Measurements from ENCODE around the gene PILRB.
"Not testable (repeated sequence)": the region's sequence is repeated elsewhere in the genome, so short reads cannot be mapped to it uniquely, and the experiment has no call there.

The PILRB gene

GRCh38 chr7:100353685-100354330, 4.1 kb upstream of the PILRB start:
- no peak for FAIRE-seq

DNA sequence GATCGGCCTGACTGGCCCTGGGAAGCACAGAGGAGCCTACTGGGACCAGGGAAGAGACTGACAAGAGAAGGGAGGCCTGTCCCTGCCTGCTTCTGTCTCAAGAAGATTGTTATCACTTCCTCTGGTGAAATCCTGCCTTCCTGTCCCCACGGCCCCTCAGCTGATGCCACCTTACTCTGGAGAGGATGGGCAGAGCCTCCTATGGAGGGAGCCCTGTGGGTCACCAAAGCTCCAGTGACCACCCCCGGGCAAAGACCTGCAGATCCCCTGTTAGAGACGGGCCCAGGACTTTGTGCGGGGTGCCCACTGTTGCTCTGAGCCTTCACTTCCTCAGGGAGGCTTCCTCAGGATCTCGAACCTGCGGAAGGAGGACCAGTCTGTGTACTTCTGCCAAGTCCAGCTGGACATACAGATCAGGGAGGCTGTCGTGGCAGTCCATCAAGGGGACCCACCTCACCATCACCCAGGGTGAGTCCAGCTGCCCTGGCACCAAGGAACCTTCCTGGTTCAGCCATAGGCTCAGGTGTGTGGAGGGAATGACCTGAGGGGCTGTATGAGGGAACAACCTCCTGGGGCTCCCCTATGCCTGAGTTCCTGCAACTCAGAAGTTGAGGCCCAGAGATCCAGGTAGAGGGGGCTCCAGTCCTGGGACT, 1.4 kb upstream of the PILRB start:
- FAIRE-seq (no peak), DNase-seq (ENCODE audit: insufficient read length, low spot score) (no peak)

More at GRCh38 chr7:100353685-100354330, 4.1 kb upstream of the PILRB start:
- no peak for DNase-seq (ENCODE audit: insufficient read length, low spot score)

GRCh38 chr7:100357131-100357561, 771 bp upstream of the PILRB start:
- DNase-seq (ENCODE audit: insufficient read length, low spot score) (no peak), FAIRE-seq (no peak)

DNA sequence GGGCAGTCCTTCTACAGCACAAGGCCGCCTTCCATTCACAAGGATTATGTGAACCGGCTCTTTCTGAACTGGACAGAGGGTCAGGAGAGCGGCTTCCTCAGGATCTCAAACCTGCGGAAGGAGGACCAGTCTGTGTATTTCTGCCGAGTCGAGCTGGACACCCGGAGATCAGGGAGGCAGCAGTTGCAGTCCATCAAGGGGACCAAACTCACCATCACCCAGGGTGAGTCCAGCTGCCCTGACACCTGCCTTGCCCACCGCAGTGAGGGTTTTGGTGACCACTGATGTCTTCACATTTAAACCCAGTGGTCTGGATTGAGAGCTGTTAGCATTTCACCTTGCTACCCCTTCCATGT, 918 bp downstream of the PILRB start:
- FAIRE-seq = no peak
- DNase-seq (ENCODE audit: insufficient read length, low spot score) = no peak

DNA sequence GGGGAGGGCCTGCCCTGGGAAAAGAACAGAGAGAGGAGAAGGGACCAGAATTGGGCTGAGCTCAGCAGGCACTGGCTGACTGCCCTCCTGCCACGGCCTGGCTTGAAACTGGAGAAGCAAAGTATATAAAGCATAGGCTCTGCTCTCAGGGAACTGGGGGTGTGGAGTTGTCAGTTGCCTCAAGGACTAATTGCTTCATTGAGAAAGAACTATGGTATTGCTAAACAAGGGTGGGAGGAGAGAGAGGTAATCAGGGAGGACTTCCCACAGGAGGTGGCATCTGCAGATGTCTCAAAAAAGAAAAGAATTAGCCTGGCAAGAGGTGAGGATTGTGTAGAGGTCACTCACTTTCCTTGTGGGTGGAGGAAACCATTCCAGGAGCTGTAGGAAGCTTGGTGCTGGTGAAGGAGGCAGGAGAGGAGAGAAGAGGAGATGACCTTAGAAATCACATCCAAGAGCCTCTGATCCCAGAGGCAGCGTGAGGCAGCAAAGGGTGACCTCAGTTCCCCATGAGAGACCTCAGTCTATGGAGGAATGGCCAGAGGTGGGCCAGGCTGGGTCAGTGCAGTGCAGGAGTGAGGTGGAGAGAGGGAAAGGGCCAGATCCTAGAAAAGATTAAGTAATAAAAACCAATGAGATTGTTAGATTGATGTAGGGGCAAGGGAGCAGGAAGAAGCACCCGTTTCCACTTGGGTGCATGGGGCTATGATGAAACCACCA, 2.4 kb downstream of the PILRB start:
- FAIRE-seq = no peak
- DNase-seq (ENCODE audit: insufficient read length, low spot score) = no peak

GRCh38 chr7:100363098-100363497, 5.2 kb downstream of the PILRB start:
- no peak for FAIRE-seq
- DNase-seq (ENCODE audit: insufficient read length, low spot score) = no peak

- FAIRE-seq; DNase-seq (ENCODE audit: insufficient read length, low spot score): not testable (repeated sequence)
Observed at GRCh38 chr7:100363797-100364196, 5.9 kb downstream of the PILRB start.

- no peak for DNase-seq (ENCODE audit: insufficient read length, low spot score)
- FAIRE-seq = no peak
Observed at GRCh38 chr7:100364480-100364879, 6.6 kb downstream of the PILRB start.

DNA sequence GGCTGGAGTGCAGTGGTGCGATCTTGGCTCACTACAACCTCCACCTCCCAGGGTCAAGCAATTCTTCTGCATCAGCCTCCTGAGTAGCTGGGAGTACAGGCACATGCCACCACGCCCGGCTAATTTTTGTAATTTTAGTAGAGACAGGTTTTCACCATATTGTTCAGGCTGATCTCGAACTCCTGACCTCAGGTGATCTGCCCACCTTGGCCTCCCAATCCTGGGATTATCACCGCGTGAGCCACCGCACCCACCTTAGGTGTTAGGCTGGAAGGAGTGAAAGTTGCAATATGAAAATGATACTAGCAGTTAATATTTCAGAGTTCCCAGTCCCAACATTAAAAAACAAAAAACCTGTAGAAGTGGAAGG, 8.1 kb downstream of the PILRB start:
- not testable (repeated sequence) for FAIRE-seq; DNase-seq (ENCODE audit: insufficient read length, low spot score)

GRCh38 chr7:100366411-100367250, 8.7 kb downstream of the PILRB start:
- no peak for FAIRE-seq
- no peak for DNase-seq (ENCODE audit: insufficient read length, low spot score)

DNA sequence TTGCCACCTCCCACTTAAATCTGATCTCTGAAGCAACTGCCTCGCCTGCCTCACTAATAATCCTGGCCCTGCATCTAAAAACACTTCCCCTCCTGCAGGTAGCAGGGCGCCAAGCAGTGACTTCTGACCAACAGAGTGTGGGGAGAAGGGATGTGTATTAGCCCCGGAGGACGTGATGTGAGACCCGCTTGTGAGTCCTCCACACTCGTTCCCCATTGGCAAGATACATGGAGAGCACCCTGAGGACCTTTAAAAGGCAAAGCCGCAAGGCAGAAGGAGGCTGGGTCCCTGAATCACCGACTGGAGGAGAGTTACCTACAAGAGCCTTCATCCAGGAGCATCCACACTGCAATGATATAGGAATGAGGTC, 9.3 kb downstream of the PILRB start:
- FAIRE-seq (no peak), DNase-seq (ENCODE audit: insufficient read length, low spot score) (no peak)

- DNase-seq (ENCODE audit: insufficient read length, low spot score) = no peak
- no peak for FAIRE-seq
Observed at GRCh38 chr7:100367676-100368613, 10.0 kb downstream of the PILRB start.

DNA sequence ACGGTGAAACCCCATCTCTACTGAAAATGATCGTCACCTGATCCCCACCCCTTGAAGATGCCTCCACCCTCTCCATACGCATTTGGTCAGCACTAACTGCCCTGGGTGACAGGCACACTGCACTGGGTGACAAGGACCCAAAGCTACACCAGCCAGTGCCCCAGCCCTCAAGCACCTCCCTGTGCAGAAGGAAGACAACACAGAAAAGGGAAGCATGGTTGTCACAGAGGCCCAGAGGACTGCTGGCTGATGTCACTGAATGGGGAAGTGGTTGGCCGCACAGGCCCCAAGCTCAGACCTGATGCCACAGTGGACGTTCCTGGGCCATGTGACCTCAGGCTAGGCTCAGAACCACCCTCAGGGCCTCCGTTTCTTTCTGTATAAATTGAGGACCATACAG, 11.2 kb downstream of the PILRB start:
- DNase-seq (ENCODE audit: insufficient read length, low spot score) = no peak
- no peak for FAIRE-seq

GRCh38 chr7:100370303-100370702, 12.4 kb downstream of the PILRB start:
- FAIRE-seq (no peak), DNase-seq (ENCODE audit: insufficient read length, low spot score) (no peak)

- DNase-seq (ENCODE audit: insufficient read length, low spot score) = no peak
- FAIRE-seq = no peak
Observed at GRCh38 chr7:100370746-100371145, 12.8 kb downstream of the PILRB start.

DNA sequence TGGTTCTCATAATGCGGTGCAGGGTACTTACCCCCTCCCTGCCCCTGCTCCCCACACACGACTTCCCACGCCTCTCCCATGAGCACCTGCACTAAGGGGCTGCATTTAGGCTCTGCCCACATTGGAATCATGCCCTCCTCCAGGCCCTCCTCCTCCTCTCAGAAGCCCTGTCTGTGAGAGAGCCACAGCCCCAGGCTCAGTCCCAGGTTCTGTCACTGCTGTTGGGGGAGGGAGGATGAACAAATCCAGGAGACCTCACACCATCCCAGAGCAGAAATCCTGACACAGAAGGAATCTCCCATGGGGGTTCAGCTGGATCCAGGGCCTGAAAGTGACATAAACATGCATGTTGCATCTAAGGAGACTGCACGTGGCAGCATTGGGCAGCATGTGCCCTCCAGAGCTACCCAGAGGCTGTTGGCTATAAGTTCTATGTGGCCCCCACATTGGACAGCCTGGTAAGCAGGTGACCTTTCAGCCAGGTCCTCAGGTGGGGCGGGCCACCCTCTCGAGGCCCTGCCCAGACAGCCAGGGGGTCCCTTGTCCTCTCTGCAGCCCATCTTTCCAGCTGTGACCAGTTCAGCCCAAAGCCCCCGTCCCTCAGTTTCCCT, 13.7 kb downstream of the PILRB start:
- FAIRE-seq = no peak
- DNase-seq (ENCODE audit: insufficient read length, low spot score) = no peak

- DNase-seq (ENCODE audit: insufficient read length, low spot score) (peak; percentile 24), FAIRE-seq (no peak)
Observed at GRCh38 chr7:100372256-100372655, 14.3 kb downstream of the PILRB start.

GRCh38 chr7:100372694-100373093, 14.8 kb downstream of the PILRB start:
- FAIRE-seq = no peak
- DNase-seq (ENCODE audit: insufficient read length, low spot score) = no peak

DNA sequence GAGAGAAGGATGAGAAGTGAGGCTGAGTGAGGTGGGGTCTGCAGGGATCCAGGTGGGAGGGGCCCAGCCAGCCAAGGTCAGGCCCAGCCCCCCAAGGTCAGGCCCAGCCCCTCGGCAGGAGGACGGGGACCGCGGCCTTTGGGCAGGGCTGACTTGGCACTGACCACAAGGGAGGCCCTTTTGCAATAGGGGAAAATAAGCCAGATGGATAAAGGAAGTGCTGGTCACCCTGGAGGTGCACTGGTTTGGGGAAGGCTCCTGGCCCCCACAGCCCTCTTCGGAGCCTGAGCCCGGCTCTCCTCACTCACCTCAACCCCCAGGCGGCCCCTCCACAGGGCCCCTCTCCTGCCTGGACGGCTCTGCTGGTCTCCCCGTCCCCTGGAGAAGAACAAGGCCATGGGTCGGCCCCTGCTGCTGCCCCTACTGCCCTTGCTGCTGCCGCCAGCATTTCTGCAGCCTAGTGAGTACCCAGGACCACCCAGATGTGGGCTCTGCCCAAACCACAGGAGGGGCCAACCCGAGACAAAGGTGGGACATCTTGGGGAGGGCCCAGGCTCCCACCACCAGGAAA, 15.4 kb downstream of the PILRB start, which contains the start of gene PILRA:
PILRA (plus strand) TSS at position 227 of the 571 bp plus-strand sequence; CDS start at position 397, 170 bp downstream.
- FAIRE-seq (no peak), DNase-seq (ENCODE audit: insufficient read length, low spot score) (no peak)

Measured in HTR-8/SVneo (cell line).